IgD-negative memory B cell (primary cell): ENCODE measurements around the gene PRR23E. TPM values are rescaled to one million over a fixed set of nuclear protein-coding genes. Genes with fewer than 3 reads are reported as not detected.

ENCODE experiments used
- H3K27ac Mint-ChIP-seq, 3 donors: one replicate each; pipeline ENCODE4 v1.8.0; 2020 to 2022; ENCODE audit warnings: mild to moderate bottlenecking in 3 of 3, mixed read lengths in 3 of 3, moderate library complexity in 1 of 3
- H3K27me3 Mint-ChIP-seq: one replicate; pipeline ENCODE4 v1.8.0; 2021; ENCODE audit warnings: mixed read lengths
- H3K36me3 Mint-ChIP-seq: one replicate; pipeline ENCODE4 v1.8.0; 2020; ENCODE audit warnings: mild to moderate bottlenecking, mixed read lengths
- H3K4me1 Mint-ChIP-seq, 3 donors: one replicate each; pipeline ENCODE4 v1.8.0; 2020 to 2022; ENCODE audit warnings: mixed read lengths in 3 of 3, mild to moderate bottlenecking in 1 of 3
- H3K4me3 Mint-ChIP-seq, 4 donors: one replicate each; pipeline ENCODE4 v1.8.0; 2020 to 2022; ENCODE audit warnings: mild to moderate bottlenecking in 4 of 4, mixed read lengths in 4 of 4, moderate library complexity in 3 of 4
- H3K9me3 Mint-ChIP-seq, 3 donors: one replicate each; pipeline ENCODE4 v1.8.0; 2020 to 2021; ENCODE audit warnings: mixed read lengths in 3 of 3, mild to moderate bottlenecking in 1 of 3
- polyA plus RNA-seq: library from polyadenylated mRNA; unstranded; fragments of 300-500 nt; fragmentation: Illumina TruSeq; gene quantifications from one replicate; pipeline ENCODE4 v1.2.3, GENCODE V29; 2021

The PRR23E gene
- polyA plus RNA-seq, 1 donor from 2014 or later = not detected

DNA sequence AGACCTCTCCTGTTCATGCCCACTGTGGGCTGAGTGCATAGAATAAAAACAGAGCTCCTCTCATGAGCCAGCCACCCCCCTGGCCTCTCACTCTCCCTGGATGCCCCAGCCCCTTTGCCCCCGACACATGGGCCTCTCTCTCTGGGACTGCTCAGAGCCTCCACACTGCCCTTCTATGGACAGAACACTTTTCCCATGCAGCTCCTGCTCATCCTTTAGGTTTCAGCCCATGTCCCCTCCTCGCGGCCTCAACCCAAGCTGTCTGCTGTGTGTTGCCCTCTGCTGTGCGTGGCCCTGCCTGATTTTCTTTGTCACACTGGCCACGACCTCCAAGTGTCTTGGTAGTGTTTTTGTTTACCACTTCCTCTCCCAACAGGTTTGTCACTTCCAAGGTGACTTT lies 20.7 kb upstream of the PRR23E start:
- Mint-ChIP-seq H3K4me3 (no peak overlapping the region), H3K36me3 (no peaks in the 10 kb centered on the region), H3K27me3 (peaks cover 16% of the 10 kb centered on the region), H3K9me3 (no peaks in the 10 kb centered on the region), H3K27ac (no peak overlapping the region), H3K4me1 (no peaks in the 10 kb centered on the region)

DNA sequence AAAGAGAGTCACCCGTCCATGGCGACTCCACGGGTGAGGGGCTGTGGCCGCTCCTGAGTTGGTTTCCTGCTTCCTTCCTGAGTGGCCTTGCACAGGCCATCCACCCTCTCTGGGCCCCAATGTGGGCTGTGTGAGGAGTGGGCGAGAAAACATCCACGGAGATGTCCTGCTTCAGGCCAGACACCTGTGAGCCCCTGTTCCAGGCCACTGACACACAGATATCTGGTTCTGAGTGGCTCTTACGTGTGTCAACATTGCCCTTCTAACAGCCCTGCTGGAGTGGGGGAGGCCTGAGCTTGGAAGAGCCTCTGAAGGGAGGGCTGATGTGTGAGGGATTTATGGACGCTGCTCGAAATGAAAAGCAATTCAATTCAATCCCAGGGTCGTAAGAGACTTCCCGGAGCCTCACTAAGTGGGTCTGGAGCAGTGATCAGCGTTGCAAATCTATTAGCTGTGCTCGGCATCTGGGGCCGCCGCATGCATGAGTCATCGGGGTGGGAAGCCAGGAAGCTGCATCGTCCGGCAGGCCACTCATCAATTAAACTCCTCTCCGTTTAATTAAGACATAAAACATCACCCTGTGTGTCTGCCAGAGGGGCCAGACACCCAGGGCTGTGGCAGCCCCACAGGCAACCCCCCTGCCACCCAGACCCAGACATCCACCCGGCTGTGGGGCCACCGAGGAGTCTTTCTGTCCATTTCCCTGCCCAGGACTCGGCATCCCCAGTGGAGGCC lies 20.0 kb upstream of the PRR23E start:
- H3K4me1 Mint-ChIP-seq = no peaks in the 10 kb centered on the region
- H3K36me3 Mint-ChIP-seq = peaks cover 1% of the 10 kb centered on the region
- peaks cover 0 to 2% (median 2%) of the 10 kb centered on the region in 3 donors for H3K9me3 Mint-ChIP-seq
- H3K27ac Mint-ChIP-seq = peak overlapping the region in 1 of 3 donors; percentile 55
- H3K4me3 Mint-ChIP-seq = no peak overlapping the region
- peaks cover 17% of the 10 kb centered on the region for H3K27me3 Mint-ChIP-seq

DNA sequence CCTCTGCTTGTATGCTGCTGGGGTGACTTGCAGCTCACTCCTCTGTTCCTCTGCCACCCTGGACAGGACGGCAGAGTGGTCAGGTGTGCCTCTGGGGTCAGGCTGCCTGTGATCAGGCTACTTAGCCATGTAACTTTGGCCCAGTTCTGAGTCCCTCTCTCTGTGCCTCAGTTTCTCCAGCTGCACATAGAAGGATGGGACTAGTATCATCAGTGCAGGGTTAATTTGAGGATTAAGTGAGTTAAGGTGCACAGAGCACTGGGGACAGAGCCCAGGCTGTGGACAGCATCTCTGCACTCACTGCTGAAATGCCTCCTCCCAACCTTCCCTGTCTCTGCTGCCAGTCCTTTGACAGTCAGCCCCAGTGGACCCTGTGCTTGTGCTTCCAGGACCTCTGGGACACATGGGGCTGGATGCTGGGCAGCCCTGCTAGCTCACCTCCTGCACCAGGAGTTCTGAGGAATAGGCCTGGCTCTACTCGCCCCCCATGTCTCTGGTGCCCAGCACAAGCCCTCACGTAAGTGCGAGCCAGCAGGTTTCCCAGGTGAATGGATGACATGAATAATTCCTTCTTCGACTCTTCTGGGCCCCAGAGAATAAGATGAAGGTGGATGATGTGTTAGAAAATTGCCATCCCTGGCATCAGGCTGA lies 19.3 kb upstream of the PRR23E start:
- Mint-ChIP-seq H3K4me3 (no peak overlapping the region), H3K27me3 (peaks cover 17% of the 10 kb centered on the region), H3K27ac (peak overlapping the region in 1 of 3 donors; percentile 55), H3K36me3 (peaks cover 2% of the 10 kb centered on the region), H3K4me1 (no peaks in the 10 kb centered on the region), H3K9me3 (peaks cover 0 to 3% (median 2%) of the 10 kb centered on the region in 3 donors)

DNA sequence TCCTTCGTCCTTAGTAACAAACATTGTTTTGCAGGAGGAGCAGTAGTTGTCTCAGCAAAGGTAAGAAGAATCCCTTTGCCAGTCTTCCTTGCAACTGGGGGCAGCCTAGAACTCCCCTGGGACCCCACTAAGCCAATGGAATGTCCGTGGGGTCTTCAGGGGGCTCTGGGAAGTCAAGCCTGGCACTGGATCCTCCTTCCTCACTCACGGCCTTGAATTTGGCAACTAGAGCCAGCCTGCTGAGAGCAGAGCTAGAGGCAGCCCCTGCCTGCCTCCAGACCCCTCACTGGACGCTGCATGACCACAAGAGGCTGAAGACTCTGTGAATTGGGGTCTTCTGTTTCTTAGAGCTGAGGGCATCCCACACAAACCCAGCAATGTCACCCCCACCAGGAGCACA lies 18.6 kb upstream of the PRR23E start:
- Mint-ChIP-seq H3K4me1 (no peaks in the 10 kb centered on the region), H3K4me3 (no peak overlapping the region), H3K27me3 (peaks cover 17% of the 10 kb centered on the region)

DNA sequence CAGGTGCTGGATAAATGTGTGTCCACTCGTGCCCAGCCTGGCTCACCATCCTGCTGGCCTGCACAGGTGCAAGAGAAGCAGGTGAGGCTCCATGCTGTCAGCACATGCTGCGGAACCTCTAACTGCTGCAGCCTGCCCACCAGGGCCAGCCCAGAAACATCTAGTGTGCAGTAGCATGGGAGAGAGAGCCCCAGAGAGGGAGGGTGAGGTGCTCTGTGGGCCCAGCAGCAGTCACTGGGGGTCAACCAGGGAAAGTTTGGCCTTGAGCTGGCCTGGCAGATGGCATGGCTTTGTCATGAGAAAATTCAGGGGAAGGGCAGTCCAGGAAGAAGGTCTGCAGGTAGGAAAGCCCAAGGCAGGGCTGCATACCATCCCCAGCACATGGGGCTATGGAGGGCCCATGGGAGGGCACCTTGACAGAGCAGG lies 18.2 kb upstream of the PRR23E start:
- Mint-ChIP-seq H3K4me3 (no peak overlapping the region), H3K27me3 (peaks cover 19% of the 10 kb centered on the region), H3K36me3 (peaks cover 2% of the 10 kb centered on the region), H3K9me3 (peaks cover 1 to 4% (median 3%) of the 10 kb centered on the region in 3 donors), H3K4me1 (no peaks in the 10 kb centered on the region), H3K27ac (no peak overlapping the region)

More for the DNA sequence above, 18.6 kb upstream of the PRR23E start:
- Mint-ChIP-seq H3K9me3 (peaks cover 1 to 3% (median 2%) of the 10 kb centered on the region in 3 donors), H3K27ac (no peak overlapping the region), H3K36me3 (peaks cover 2% of the 10 kb centered on the region)

DNA sequence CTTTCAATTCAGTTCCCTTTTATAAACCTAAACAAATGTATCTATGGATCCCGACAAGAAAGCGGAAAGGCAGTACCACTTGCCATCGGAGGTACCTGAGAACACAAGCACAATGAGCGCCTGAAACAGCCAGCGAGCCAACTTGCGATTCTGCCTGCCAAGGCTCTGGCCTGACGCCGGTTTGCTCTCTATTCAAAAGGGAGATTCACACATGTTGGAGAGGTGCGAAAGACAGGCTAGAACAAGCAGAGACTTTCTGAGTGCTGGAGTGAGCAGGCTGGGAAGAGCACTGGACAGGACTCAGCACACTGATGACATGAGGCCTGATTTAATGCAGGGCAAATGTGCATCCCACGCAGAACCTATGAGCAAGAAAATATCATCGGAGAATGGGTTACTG lies 17.7 kb upstream of the PRR23E start:
- Mint-ChIP-seq H3K4me3 (no peak overlapping the region), H3K27ac (peak overlapping the region in 1 of 3 donors; percentile 33), H3K36me3 (peaks cover 2% of the 10 kb centered on the region), H3K4me1 (no peaks in the 10 kb centered on the region), H3K27me3 (peaks cover 19% of the 10 kb centered on the region), H3K9me3 (peaks cover 1 to 4% (median 3%) of the 10 kb centered on the region in 3 donors)

DNA sequence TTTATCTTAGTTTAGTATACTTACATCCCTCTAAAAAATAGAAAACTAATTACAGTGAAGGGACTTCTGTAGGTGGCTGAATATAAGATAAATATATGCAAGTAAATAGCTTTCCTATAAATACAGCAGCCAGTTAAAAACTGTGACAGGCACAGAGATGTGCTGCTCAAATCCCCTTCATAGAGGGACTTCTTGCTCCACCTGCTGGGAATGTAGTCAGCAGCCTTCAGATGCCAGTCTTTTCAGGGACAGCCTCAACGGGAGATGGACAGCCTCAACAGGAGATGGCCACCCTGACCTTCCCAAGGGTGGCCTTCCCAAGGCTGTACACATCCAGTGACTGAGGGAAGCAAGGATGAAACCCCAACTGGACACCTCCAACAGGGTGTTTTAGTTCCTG lies 15.7 kb upstream of the PRR23E start:
- Mint-ChIP-seq H3K36me3 (peaks cover 2% of the 10 kb centered on the region), H3K4me3 (no peak overlapping the region), H3K9me3 (peaks cover 1 to 4% (median 3%) of the 10 kb centered on the region in 3 donors), H3K27ac (no peak overlapping the region), H3K4me1 (peaks cover 0 to 1% (median 0%) of the 10 kb centered on the region in 3 donors), H3K27me3 (peaks cover 16% of the 10 kb centered on the region)

DNA sequence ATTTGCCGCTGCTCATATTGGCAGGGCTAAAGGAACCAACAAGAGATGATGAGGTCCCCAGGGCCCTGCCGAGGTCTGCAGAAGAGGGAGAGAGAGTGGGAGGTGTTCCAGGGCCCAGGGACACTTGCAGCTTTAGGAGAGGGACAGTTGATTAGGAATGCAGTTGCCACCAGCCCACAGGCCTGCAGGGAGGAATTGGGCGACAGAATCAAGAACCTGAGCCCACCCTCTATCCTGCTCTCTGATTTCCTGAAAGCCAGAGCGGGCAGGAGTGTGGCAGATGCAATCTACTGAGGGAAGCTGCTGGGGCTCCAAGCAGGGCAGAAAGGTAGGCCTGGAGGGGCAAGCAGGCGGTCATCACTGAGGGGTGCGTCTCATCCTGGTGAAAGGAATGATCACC lies 12.1 kb upstream of the PRR23E start:
- Mint-ChIP-seq H3K4me3 (no peak overlapping the region), H3K27ac (no peak overlapping the region), H3K4me1 (peaks cover 0 to 1% (median 0%) of the 10 kb centered on the region in 3 donors), H3K27me3 (peaks cover 3% of the 10 kb centered on the region), H3K36me3 (peaks cover 2% of the 10 kb centered on the region), H3K9me3 (peaks cover 3 to 7% (median 3%) of the 10 kb centered on the region in 3 donors)

DNA sequence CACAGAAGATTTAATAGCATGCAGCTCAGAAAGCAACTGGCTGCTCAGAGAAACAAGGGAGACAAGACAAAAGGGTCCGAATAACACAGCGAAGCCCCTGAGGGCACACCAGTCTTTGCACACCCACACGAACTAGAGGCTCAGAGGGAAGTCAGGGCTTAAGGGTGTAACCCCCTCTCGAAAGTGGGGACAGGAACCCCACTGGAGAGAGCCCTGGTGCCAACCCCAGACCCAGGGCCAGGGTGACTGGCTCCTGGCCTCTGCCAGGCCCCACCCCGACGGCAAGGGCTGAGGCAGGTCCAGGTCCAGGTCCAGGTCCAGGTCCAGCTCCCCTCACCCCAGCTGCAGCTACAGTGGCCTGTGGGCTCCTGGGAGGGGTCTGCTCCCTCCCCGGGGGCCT lies 10.5 kb upstream of the PRR23E start:
- H3K27ac Mint-ChIP-seq = no peak overlapping the region
- H3K27me3 Mint-ChIP-seq = peaks cover 3% of the 10 kb centered on the region
- H3K4me1 Mint-ChIP-seq = peaks cover 0 to 1% (median 0%) of the 10 kb centered on the region in 3 donors
- peaks cover 3 to 8% (median 3%) of the 10 kb centered on the region in 3 donors for H3K9me3 Mint-ChIP-seq
- no peak overlapping the region for H3K4me3 Mint-ChIP-seq
- peaks cover 2% of the 10 kb centered on the region for H3K36me3 Mint-ChIP-seq

DNA sequence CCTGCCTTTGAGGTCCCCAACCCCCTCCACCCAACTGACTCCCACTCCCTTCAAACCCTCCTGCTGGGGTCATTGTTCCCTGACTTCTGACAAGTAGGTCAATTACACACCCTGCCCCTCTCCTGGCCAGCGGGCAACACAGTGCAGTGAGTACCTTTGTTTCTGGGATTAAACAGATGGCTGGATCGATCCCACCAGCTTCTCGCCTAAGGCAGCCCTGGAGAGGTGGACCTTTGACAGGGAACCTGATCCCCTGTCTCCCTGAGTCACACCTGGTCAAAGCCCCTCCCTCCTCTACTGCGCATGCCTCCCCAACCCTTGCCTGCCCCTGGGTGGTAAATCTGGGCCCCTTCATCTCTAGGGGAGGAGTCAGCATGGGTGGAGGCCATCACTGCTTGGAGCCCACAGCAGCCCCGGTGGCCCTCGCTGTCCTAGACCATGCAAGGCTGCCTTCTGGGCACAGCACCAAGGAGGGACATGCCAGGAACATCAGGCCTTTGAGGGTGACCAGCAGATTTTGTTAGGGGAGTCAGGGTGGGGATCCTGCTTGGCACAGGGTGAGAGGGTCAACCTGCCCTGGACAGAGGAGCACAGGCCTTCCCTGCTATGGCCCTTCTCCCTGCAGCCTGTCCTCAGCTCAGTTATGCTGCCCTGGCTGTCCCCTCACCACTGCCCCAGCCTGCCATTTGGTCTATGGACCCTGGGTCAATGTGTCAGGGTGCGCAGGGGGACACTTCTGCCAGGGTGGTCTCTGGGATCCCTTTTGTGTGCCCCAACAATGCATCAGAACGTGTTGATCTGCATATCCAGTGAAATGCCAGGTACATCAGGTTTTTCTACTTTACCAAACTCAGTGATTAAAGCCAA lies 9.8 kb upstream of the PRR23E start:
- H3K36me3 Mint-ChIP-seq = no peaks in the 10 kb centered on the region
- H3K4me1 Mint-ChIP-seq = peaks cover 0 to 1% (median 0%) of the 10 kb centered on the region in 3 donors
- H3K9me3 Mint-ChIP-seq = peaks cover 3 to 7% (median 4%) of the 10 kb centered on the region in 3 donors
- H3K27me3 Mint-ChIP-seq = peaks cover 5% of the 10 kb centered on the region
- no peak overlapping the region for H3K4me3 Mint-ChIP-seq
- no peak overlapping the region for H3K27ac Mint-ChIP-seq

DNA sequence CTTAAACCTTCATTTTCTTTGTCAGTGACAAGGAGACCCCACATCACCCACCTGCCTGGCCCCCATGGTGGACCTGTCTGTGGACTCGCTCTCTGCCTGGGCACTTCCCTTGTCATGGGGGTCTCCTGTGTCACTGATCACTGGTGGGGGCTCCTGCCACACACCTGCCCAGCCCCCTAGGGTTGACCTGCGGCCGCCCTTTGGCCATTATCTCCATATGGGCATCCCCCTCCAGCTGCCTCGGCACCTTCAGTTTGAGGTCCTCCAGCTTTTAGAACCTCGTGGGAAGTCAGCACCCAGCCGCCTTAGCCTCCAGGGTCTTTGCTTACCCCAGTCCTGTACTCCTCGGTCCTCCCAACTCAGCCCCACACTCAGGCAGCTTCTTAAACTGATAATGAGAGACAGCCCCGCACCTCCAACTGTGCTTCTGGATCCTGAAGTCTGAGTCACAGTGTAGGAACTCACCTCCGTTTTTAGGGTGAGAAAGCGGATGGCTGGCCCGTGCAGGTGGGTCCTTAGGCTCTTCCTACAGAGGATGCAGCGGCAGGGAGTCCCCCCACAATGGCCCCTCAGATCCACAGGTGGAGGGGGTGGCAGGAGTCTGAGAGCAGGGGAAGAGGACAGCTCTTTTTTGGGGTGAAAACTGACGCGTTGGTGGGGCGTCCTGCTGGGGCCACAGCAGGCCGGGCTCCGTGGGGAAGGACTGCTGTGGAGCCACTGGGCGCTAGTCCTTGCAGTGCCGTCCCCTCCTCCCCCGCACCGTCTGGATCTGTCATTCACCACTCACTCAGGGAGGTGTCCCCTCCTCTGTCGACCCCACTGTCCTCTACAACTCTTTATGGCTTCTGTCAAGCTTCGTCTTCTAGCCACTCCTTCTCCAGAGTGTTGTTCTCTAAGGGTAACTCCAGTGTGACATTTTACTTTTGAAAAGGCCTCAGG lies 8.7 kb upstream of the PRR23E start:
- peaks cover 0 to 1% (median 0%) of the 10 kb centered on the region in 3 donors for H3K4me1 Mint-ChIP-seq
- H3K36me3 Mint-ChIP-seq = no peaks in the 10 kb centered on the region
- no peak overlapping the region for H3K4me3 Mint-ChIP-seq
- peaks cover 6% of the 10 kb centered on the region for H3K27me3 Mint-ChIP-seq
- H3K9me3 Mint-ChIP-seq = peaks cover 2 to 12% (median 7%) of the 10 kb centered on the region in 3 donors
- H3K27ac Mint-ChIP-seq = no peak overlapping the region

DNA sequence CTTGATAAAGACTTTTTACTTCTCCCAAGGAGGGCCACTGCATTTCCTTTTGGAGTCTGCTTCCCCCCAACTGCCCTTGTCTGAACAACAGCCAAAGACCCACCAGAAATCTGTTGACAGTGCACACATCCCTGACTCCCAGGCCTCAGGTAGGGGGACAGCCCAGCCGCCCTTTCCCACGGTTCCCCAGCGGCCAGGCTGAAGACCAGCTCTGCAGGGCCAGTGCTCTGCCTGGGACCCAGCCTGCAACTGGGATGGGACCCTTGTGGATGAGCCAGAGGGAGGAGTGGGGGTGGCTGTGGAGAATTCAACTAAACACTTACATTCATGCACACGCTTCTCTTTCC lies 8.1 kb upstream of the PRR23E start:
- peaks cover 2 to 12% (median 5%) of the 10 kb centered on the region in 3 donors for H3K9me3 Mint-ChIP-seq

DNA sequence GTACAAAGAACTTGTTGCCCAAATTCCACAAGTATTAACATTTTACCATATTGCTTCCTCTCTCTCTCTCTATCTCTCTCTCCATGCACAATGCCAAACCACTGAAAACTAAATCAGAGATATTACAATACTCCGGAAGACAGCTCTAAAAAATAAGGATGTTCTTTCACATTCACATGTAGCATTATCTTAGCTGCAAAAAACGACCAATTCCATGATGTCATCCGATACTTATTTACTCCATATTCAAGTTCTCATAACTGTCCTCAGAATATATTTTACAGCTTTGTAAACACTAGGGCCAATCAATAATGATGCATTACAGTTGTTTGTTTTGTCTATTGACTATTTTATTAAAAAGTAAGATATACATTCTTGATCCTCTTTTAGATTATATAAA lies 7.7 kb upstream of the PRR23E start:
- no peak overlapping the region for H3K27ac Mint-ChIP-seq
- H3K9me3 Mint-ChIP-seq = peaks cover 2 to 12% (median 5%) of the 10 kb centered on the region in 3 donors
- peaks cover 0 to 1% (median 0%) of the 10 kb centered on the region in 3 donors for H3K4me1 Mint-ChIP-seq
- no peaks in the 10 kb centered on the region for H3K36me3 Mint-ChIP-seq
- H3K27me3 Mint-ChIP-seq = peaks cover 4% of the 10 kb centered on the region
- no peak overlapping the region for H3K4me3 Mint-ChIP-seq

More for the DNA sequence above, 8.1 kb upstream of the PRR23E start:
- no peak overlapping the region for H3K27ac Mint-ChIP-seq
- H3K4me3 Mint-ChIP-seq = no peak overlapping the region
- peaks cover 4% of the 10 kb centered on the region for H3K27me3 Mint-ChIP-seq
- no peaks in the 10 kb centered on the region for H3K36me3 Mint-ChIP-seq
- H3K4me1 Mint-ChIP-seq = peaks cover 0 to 1% (median 0%) of the 10 kb centered on the region in 3 donors
